DMS79 treated with DMSO at 0.1 percent for 48 hours (cell line): Measurements from ENCODE around the gene CBX1.
"Not testable (repeated sequence)": the region's sequence is repeated elsewhere in the genome, so short reads cannot be mapped to it uniquely, and the experiment has no call there.

ENCODE experiments used
- DNase-seq: peaks from one replicate; lab custom pipeline; 2025; lab: John Stamatoyannopoulos, UW

Gene CBX1

DNA sequence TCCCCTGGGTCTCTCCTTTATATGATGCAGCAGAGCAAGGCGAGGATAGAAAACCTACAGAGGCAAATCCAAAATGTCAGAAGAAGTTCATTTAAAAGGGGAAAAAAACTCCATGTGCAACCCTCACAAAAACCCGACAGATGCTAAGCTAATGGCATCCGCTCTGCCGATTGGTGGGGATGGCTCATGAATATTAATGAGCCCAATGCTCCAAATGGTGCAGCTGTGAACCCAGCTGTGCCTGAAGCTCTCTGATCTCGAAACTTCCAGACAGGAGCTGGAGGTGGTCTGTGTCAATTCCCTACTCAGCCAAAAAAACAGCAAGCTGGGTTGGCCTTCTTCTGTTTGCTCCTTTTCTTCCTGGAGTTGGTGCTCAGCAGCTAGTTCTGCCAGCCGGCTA lies 21.8 kb upstream of the CBX1 start:
- no peak for DNase-seq

DNA sequence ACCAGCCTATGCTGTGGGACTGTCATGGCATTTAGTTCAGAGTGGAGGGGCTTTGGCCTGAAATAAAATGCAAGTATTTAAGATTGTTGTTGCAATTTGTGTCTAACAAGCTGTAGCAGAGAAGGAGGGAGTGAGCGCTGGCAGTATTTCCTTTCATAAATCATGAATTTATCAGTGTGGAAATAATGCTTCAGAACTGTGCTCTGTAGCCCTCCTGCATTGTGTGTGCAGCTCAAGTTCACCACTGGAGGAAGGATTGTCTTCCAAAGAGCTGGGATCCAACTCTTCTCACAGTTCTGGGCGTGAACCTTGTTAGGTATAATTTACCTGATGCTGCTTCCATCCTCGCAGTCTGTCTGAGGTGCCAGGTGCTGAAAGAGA lies 21.4 kb upstream of the CBX1 start:
- peak; percentile 26 for DNase-seq

DNA sequence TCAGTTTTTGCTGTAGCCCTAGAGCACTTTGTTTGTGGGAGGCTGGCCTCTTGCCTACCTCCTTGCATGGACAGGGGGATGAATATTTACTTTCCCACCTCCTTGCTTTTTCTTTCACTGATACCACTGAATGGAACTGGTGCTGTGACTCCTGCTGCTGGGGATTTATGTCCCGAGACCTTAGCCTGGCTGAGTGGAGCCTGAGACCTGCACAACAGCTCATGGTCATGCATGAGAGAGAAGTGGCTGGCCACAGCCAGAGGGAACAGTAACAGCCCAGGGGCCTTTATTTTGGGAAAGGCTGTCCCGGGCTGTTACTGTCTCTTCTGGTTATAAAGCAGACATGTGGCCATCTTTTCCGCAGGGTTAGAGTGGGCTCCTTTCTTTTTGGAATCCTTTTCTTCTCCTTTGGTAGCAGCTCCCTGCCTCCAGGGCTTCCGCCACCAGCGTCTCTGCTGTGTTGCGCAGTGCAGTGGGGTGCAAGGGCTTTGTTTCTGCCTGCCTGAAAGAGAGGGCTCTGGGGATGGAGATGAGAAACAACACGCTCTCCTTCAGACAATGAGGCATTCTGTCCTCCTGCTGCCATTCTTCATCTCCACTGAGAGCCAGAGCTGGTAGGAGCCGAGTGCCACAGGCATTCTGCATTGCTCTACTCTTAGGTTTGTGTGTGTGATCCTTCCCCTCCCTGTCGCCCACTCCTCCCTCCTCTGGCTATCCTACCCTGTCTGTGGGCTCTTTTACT lies 20.8 kb upstream of the CBX1 start:
- DNase-seq: peak; percentile 86

DNA sequence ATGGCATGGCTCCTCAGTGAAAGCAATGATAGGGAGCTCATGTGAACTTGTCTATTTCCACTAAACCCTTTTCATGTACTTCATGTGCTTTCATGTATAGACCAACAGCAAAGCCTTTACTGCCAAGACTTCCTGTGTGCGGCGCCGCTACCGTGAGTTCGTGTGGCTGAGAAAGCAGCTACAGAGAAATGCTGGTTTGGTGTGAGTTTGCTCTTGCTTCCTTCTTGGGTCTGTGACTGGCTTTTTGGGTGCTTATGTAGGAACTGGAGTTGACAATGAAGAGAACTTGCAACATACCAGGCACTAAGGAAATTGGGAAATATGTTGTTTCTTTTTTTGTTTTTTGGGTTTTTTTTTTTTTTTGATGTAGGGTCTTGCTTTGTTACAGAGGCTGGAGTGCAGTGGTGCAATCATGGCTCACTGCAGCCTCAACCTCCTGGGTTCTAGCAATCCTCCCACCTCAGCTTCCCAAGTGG lies 12.0 kb upstream of the CBX1 start:
- DNase-seq: no peak

DNA sequence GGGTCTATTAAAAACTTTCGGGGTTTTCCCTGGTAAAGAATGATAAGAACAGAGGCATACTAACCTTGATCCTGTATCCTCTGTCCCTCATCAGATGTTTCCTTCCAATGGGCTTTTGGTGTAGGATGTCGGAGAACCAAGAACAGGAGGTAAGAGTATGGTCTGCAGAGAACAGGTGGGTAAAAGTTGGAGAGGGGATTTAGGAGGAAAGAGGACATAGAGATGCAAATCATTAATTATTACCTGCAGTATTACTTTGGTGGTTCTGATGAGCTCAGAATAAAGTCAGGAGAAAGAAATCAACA lies 10.6 kb upstream of the CBX1 start:
- no peak for DNase-seq

DNA sequence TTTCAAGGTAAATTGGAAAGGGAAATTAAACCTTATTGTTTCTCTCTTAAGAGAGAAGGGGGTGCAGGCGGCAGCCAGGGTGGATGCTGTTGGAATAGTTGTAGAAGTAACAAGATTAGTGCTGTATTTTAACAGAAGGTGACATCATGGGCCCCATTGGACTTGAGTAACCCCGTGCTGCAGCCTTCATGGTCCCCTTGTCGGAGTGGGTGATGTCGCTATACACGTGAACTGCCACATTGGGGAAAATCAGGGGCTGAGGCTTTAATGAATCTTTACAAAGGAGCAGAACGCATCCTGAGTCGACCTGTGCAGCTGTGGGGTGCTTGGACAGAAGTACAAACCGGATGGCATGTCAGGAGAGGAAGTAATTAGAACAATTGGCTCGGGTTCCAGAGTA lies 9.5 kb upstream of the CBX1 start:
- DNase-seq: no peak

DNA sequence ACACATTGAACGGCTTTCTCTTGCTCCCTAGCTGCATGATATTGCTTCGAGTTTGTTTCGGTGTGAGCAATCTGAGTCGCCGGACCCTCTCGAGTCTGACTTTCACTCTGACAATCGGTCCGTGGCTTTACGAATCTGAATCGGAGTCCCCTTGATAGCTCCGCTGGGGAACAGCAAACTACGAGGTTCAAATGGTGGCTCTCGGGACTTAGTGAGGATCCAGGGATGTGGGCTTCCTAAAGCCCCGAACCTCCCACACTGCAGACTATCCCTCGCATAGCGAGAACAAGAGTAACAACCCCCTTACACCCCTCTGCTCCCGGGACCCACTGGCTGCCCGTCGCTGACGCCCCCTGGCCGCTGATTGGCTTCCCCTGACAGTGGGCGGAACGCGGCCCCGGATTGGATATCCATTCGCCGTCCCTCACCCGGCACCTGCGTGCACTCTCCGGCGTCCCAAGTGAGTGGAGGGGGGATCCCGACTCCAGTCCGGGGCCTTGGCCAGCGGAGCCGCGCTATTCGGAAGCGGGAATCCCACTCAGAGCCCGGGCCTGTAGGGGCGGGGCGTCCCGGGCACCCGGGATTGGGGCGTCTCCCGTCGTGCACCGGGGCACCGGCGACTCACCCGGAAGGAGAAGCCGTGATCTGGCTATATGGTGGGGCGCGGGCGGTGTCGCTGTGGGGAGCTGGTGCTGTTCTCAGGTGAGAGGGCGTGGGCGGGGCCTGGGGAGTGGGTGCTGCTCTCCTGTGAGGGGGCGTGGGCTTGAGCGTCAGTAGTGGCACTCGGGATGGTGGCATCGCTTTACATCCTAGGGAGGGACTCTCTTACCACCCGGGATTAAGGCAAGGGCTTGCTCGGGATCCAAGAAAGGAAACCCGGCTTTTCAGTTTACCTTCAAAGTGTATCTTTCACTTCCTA lies 6.1 kb upstream of the CBX1 start, which contains the start of gene SNX11:
SNX11 (plus strand) TSS at position 630 of the 919 bp plus-strand sequence. CDS start 4,278 bp downstream, outside the sequence.
- peak; percentile 91 for DNase-seq

DNA sequence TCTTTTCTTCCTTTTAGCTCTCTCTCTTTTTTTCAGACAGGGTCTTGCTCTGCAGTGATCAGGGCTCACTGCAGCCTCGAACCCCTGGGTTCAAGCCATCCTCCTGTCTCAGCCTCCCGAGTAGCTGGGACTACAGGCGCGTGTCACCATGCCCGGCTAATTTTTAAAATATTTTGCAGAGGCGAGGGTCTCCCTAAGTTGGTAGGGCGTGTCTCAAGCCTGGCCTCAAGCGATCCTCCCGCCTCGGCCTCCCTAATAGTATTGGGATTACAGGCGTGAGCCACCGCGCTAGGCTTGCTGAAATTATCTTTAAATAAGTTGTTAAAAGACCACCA lies 5.5 kb upstream of the CBX1 start:
- no peak for DNase-seq

DNA sequence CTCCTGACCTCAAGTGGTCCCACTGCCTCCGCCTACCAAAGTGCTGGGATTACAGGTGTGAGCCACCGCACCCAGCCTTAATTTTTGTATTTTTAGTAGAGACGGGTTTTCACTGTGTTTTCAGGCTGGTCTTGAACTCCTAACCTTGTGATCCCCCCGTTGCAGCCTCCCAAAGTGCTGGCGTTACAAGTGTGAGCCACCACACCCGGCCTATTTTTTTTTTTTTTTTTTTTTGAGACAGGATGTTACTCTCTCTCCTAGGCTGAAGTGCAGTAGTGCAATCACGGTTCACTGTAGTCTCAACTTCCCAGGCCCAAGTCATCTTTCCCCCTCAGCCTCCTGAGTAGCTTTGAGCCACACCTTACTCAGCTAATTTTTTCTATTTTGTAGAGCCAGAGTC lies 3.2 kb upstream of the CBX1 start:
- DNase-seq: no peak

DNA sequence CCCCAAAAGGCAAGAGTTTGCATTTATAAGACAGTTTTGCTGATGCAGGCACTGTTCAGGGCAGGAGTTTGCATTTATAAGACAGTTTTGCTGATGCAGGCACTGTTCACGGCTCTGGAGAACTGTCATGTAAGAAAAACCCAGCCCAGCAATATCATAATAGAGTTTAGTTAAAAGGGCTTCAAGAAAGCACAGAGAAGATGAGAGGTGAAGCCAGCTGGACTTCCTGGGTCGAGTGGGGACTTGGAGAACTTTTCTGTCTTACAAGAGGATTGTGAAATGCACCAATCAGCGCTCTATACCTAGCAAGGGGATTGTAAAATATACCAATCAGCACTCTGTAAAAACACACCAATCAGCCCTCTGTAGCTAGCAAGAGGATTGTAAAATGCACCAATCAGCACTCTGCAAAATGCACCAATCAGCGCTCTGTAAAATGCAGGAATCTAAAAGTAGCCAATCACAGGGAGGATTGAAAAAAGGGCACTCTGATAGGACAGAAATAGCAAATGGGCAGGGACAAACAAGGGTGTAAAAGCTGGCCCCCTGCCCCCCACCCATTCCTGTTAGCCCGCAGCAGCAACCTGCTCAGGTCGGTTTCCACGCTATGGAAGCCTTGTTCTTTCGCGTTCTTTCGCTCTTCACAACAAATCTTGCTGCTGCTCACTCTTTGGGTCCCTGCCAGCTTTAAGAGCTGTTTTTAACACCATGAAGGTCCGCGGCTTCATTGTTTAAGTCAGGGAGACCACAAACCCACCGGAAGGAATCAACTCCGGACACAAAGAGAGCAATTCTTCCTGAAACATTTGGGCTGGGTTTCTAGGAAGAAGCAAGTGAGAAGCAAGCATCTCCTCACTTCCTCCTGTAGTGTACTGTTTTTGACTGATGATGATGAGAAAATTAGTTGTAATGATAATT lies 1.8 kb upstream of the CBX1 start:
- no peak for DNase-seq

DNA sequence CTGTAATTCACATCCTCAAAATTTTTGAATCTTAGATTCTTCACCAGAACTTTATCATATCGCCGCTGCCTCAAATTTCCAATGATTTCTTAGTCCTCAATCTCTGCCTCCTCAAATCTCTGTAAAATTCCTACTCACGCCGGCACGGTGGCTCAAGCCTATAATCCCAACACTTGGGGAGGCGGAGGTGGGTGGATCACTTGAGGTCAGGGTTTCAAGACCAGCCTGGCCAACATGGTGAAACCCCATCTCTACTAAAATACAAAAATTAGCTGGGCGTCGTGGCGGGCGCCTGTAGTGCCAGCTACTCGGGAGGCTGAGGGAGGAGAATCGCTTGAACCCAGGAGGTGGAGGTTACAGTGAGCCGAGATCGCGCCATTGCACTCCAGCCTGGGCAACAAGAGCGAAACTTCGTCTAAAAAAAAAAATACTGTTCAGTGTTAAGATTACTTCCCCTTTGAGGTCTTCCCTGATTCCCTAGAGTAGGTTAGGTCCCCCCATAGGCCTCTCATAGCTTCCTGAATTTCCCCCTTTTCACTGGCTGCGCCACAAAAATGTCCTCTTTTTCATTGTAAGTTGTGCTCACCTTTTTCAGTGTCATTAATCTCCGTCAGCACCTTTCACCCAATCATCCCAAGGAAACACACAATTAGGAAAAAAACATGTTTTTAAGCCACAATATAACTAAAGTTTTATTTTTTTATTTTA lies 919 bp upstream of the CBX1 start:
- no peak for DNase-seq

DNA sequence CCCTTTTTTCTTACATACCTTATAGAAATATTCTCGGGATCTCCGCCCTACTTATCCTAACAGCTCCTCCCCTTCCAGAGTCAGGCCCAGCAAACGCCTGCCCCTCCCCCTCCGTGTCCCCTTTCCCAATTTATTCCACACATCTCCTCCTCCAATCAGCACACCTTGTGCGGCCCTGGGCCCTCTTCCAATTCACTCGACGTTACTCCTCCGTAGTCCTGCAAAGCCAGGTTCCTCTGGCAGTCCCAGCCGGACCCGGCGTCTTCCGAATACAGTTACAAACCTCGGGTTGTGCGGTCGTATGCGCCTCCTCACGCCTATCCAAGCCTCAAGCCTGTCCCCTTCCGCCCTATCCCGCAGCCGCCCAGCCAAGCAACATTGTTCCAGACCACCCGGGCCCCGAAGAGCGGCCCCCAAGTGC lies 677 bp downstream of the CBX1 start:
- DNase-seq: peak; percentile 86

DNA sequence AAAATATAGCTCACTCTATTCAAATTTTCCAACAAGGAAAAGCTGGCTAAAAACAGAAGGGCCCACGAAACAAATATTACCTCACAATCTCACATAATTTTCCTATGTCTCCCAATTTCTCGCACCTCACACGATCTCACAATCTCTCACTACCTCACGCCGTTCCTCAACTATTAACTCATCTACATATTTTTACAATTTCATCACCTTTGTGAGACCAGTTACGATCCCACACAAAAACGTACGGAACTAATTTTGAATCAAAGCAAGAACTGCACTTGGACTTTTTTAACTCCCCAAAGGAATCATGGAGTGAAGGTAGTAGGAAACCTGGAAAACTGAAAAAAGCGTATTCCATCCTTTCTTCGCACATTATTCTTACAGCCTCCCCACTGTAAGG lies 1.1 kb downstream of the CBX1 start:
- peak; percentile 34 for DNase-seq

DNA sequence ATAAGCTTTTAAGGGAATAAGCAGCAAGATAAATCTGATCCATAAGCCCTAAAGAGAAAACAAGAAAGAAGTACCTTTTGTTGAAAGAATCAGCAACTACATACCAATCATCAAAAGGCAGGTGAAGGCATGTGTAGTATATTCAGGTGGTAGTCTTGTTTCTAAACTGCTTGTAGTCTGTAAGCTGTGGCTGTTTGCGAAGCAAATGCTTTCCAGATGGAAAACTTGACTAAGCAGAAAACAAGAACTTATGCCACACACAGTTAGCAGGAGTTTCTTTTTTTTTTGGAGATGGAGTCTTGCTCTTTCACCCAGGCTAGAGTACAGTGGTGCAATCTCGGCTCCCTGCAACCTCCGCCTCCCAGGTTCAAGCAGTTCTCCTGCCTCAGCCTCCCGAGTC lies 5.7 kb downstream of the CBX1 start:
- no peak for DNase-seq

DNA sequence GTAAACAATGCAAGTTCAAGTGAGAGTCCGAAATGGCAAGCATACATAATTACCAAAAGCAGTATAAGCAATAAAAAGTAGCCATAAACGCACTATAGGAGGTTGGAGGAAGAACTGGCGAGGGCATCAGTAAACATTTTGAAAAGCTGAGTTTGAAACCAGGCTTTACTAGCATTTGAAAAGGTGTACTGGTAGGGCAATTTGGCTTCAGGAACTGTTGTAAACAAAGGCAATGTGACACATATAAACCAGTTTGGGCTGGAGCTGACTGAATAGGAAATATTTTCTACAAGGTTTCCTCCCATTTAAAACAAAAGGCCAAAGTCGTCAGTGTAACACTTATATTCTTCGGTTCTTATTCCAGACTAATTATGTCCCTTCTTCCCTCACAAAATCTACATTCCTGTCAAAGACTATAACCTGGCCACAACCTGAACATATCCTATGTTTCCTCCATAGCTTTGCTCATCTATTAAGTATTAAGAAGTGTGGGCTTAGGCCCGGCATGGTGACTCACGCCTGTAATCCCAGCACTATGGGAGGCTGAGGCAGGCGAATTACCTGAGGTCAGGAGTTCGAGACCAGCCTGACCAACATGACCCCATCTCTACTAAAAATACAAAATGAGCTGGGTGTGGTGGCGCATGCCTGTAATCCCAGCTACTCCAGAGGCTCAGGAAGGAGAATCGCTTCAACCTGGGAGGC lies 7.8 kb downstream of the CBX1 start:
- no peak for DNase-seq

DNA sequence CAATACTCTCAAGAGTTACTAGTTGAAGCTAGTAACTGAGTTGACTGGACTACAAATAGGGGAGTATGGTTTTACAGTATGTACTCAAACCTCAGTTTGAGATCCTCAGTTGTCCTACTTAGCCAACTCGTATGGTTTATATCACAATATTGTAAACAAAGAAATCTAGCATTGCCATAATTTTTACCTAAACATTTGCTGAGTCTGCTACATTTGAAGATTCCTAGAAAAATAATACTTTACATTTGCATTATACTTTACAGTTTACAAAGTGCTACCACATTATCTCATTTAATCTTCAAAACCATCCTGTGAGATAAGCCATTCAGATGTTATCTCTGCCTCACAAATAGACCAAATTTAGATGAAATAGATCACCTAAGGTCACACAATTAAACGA lies 16.3 kb downstream of the CBX1 start:
- DNase-seq: no peak

DNA sequence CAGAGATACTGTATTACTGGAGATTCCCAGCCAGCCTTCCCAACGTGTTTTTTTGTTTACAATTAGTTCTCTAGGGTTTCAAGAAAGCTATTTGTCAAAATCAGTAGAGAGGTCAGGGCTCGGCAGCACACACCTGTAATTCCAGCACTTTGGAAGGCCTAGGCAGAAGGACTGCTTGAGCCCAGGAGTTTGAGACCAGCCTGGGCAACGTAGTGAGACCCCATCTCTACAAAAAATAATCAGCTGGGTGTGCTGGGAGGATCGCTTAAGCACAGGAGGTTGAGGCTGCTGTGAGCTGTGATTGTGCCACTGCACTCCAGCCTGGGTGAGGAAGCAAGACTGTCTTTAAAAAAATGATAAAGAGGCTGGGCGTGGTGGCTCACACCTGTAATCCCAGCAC lies 19.4 kb downstream of the CBX1 start:
- no peak for DNase-seq

DNA sequence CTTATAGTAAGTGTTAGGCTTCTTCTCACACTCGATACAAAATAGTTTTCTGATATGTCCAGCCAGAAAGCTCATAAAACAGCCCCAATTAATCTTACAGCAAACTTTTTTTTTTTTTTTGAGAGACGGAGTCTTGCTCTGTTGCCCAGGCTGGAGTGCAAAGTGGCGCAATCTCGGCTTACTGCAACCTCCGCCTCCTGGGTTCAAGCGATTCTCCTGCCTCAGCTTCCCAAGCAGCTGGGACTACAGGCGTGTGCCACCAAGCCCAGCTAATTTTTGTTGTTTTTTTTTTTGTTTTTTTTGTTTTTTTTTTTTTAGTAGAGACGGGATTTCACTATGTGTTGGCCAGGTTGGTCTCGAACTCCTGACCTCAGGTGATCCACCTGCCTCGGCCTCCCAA lies 24.1 kb downstream of the CBX1 start:
- DNase-seq: not testable (repeated sequence)

DNA sequence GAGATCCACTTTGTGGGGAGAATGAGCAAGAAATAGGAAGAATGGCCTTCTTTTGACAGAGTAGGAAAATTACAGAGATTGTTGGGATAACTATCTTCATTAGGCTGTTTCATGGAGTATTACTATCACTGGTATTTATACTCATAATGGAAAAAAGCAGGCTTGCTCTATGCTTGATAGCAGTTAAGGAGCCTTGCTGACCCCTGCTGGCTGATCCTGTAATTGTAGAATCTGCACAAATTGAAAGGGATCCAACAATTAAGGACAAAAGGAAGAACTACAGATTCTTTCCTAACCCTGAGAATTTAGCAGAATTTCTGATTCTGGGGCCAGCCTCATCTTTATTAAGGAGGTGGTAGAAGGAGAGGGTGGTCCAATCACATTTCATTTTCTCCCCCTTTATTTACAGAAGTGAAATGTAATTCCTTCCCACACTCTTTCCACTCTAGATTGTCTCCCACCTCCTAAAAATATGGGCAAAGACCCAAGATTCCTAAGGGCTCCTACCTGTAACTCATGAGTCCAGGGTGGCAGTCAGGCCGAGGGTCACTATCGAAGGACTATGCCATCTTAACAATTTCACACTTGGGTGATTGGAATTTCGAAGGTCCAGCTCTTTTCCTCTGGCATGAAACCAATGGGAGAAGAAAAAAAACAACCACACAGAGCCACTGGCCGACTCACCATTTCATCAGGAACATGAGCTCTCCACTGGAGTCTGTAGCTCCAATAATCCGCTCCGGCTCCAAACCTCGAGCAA lies 26.8 kb downstream of the CBX1 start:
- DNase-seq: peak; percentile 48

DNA sequence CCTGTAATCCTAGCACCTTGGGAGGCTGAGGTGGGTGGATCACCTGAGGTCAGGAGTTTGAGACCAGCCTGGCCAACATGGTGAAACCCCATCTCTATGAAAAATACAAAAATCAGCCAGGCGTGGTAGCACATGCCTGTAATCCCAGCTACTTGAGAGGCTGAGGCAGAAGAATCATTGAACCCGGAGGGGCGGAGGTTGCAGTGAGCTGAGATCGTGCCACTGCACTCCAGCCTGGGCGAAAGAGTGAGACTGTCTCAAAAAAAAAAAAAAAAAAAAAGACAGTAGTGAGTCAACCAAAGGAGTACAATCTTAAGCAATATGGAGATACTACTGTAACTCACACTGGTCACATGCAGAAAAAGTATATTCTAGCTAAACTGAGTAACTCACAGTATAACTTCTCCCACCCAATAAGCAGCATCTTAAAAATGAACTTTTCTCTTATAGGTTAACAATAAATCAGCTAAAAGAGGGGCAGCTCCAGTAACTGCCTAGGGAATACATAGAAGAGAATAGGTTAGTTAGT lies 27.6 kb downstream of the CBX1 start:
- DNase-seq: not testable (repeated sequence)
